ENCODE results near the gene OR5L1.

Gene OR5L1

GRCh38 chr11:55811067-55811466 is at the start of gene OR5L1:
Gene OR5L1, plus strand, starts transcription at chr11:55811367. Its CDS starts 100 bp downstream, at chr11:55811467.
- no peak for DNase-seq (ENCODE audit: low spot score)

GRCh38 chr11:55773138-55773537 is 38.0 kb upstream of the OR5L1 start, which contains the start of gene OR5D13:
Gene OR5D13, plus strand, starts transcription at chr11:55773438. Its CDS starts 0 bp downstream, at chr11:55773438.
- DNase-seq (ENCODE audit: low spot score): no peak

- DNase-seq (ENCODE audit: low spot score): no peak
These were observed 19.6 kb upstream of the OR5L1 start for GRCh38 chr11:55791606-55792005.

GRCh38 chr11:55793321-55793720 is 17.8 kb upstream of the OR5L1 start:
- DNase-seq (ENCODE audit: low spot score): no peak

DNA sequence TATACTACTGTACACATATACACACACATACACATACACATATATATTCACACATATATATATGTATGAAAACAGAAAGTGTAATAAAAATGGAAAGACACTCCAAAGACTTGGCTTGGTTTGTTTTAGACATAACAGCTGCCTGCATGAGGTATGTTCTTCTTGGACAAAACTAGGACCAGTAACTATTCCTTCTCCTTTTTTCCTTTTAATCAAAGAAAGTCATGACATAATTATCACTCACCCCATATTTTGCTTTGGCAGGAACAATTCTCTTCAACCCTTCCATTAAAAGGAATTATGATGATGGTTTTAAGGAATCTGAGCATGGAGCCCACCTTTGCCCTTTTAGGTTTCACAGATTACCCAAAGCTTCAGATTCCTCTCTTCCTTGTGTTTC is 15.9 kb upstream of the OR5L1 start, which contains the start of gene OR5D14:
Gene OR5D14 (plus strand): TSS at position 301 of the 400 bp plus-strand sequence. CDS start 0 bp downstream, at position 301.
- no peak for DNase-seq (ENCODE audit: low spot score)

GRCh38 chr11:55806248-55806647 is 4.9 kb upstream of the OR5L1 start:
- no peak for DNase-seq (ENCODE audit: low spot score)

GRCh38 chr11:55819330-55819729 is 8.2 kb downstream of the OR5L1 start, which contains the start of gene OR5D18:
Gene OR5D18, plus strand, starts transcription at chr11:55819630. Its CDS starts 0 bp downstream, at chr11:55819630.
- no peak for DNase-seq (ENCODE audit: low spot score)

- DNase-seq (ENCODE audit: low spot score): no peak
These were observed 15.8 kb downstream of the OR5L1 start, which contains the start of gene OR5L2 for GRCh38 chr11:55826919-55827318. Gene OR5L2, plus strand, starts transcription at chr11:55827219. Its CDS starts 0 bp downstream, at chr11:55827219.

GRCh38 chr11:55838452-55838851 is 27.3 kb downstream of the OR5L1 start, which contains the start of gene OR5D16:
Gene OR5D16, plus strand, starts transcription at chr11:55838752. Its CDS starts 0 bp downstream, at chr11:55838752.
- DNase-seq (ENCODE audit: low spot score): no peak

GRCh38 chr11:55847453-55847852 is 36.3 kb downstream of the OR5L1 start:
- DNase-seq (ENCODE audit: low spot score): no peak

GRCh38 chr11:55849037-55849436 is 37.9 kb downstream of the OR5L1 start:
- DNase-seq (ENCODE audit: low spot score): no peak

DNA sequence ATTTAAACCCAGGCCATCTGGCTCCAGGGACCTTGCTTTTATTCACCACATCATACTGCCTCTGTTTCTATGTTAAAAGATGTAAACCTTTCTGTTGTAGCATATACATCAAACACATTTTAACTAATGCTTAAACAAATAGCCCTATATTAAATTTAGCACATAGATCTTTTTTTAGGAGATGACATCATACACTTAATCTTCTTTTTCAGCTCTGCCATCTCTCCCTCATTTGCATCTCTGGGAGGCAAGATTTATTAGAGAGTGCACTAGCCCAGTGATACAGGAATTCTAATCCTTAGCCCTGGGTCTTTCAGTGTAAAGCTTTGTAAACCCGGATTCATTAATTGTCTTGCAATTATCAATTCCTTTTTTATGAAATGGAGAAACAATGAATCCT is 41.0 kb downstream of the OR5L1 start:
- DNase-seq (ENCODE audit: low spot score): no peak

DNA sequence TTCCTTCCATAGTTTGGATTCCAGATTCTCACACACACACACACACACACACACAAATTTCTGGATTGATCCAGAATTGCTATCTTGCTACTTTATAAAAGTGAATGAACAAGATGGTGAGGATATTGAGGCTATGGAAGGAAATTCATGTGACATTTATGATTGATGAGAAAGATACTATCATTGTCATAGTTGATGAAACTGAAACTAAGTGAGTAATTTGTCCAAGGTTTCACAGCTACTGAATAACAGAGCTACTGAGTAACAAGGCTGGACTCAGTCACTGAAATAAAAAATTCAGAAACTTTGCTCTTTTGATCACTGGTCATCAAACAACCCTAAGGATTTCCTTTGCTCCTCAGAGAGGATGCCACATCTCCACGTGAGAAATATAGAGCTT is 43.5 kb downstream of the OR5L1 start:
- DNase-seq (ENCODE audit: low spot score): no peak

All from CD4-positive, alpha-beta T cell treated with Interleukin-6 at 100 ng/mL for 8 hours (primary cell).